ENCODE data around the gene MYL10.

DNA sequence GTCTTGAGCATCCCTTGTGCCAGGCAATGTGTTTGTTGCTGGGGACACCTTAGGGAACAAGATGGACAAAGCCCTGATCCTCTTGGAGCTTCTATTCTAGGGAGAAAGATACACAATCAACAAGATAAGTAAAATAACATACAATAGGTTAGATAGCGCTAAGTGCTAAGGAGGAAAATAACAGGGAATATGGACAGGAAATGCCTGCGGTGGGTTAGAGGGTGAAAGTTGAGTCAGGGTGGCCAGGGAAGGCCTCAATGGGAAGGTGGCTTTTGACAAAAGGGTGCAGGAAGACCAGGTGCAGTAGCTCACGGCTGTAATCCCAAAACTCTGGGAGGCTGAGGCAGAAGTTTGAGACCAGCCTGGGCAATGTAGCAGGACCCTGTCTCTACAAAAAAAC, 38.3 kb upstream of the MYL10 start:
- TF ChIP-seq, protein P1, sequence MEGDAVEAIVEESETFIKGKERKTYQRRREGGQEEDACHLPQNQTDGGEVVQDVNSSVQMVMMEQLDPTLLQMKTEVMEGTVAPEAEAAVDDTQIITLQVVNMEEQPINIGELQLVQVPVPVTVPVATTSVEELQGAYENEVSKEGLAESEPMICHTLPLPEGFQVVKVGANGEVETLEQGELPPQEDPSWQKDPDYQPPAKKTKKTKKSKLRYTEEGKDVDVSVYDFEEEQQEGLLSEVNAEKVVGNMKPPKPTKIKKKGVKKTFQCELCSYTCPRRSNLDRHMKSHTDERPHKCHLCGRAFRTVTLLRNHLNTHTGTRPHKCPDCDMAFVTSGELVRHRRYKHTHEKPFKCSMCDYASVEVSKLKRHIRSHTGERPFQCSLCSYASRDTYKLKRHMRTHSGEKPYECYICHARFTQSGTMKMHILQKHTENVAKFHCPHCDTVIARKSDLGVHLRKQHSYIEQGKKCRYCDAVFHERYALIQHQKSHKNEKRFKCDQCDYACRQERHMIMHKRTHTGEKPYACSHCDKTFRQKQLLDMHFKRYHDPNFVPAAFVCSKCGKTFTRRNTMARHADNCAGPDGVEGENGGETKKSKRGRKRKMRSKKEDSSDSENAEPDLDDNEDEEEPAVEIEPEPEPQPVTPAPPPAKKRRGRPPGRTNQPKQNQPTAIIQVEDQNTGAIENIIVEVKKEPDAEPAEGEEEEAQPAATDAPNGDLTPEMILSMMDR (conservative IDR thresholded peaks at IDR 0.05), result no peak
- TF ChIP-seq EZH2 (IDR thresholded peaks at IDR 0.05; ENCODE audit: low read depth), result no peak
